ENCODE measurements around the gene NBPF1. TPM values are rescaled to one million over a fixed set of nuclear protein-coding genes. Genes with fewer than 3 reads are reported as not detected.
"Not testable (repeated sequence)": the region's sequence is repeated elsewhere in the genome, so short reads cannot be mapped to it uniquely, and the experiment has no call there.

NBPF1 gene
- total and polyA plus RNA-seq, 2 experiments from 2014 or later, result 18.6 to 21.2 TPM

GRCh38 chr1:16621300-16621658, 7.9 kb upstream of the NBPF1 start:
- TF ChIP-seq EZH2phosphoT487 (IDR thresholded peaks at IDR 0.05; ENCODE audit: insufficient read depth, low read depth), result no peak
- H3K36me3 ChIP-seq (ENCODE audit: low read depth), result no peaks in the 10 kb centered on the region; the same call in 1 of the 2 replicates
- H3K9me2 ChIP-seq (ENCODE audit: insufficient read depth), result no peaks in the 10 kb centered on the region
- DNase-seq, result no peak
- H4K20me1 ChIP-seq (ENCODE audit: insufficient read depth), result no peaks in the 10 kb centered on the region
- no peaks in the 10 kb centered on the region for H3K79me2 ChIP-seq (ENCODE audit: insufficient read depth)
- H3K9me3 ChIP-seq (ENCODE audit: low read depth), result no peaks in the 10 kb centered on the region
- peaks cover 6% of the 10 kb centered on the region for H3K4me1 ChIP-seq (ENCODE audit: insufficient read depth)
- no peak overlapping the region for H3K4me2 ChIP-seq (ENCODE audit: unreplicated experiment)
- no peak overlapping the region for H2AFZ ChIP-seq
- no peaks in the 10 kb centered on the region for H3K27me3 ChIP-seq (replicated peaks; ENCODE audit: insufficient read depth)
- 95 to 100% methylated on average over 2 of the region's 2 CpGs for WGBS, 2 experiments (ENCODE audit: low coverage in 1 of 2, low lambda C conversion rate in 2 of 2, missing lambda C conversion rate in 2 of 2)
- peaks cover 9% of the 10 kb centered on the region for H3F3A ChIP-seq (ENCODE audit: insufficient read depth)
- no peak overlapping the region for H3K9ac ChIP-seq
- in situ Hi-C loops (cut with MboI), result no loop called here
- H3K4me3 ChIP-seq, result no peak overlapping the region
- no peak overlapping the region for H3K27ac ChIP-seq

DNA sequence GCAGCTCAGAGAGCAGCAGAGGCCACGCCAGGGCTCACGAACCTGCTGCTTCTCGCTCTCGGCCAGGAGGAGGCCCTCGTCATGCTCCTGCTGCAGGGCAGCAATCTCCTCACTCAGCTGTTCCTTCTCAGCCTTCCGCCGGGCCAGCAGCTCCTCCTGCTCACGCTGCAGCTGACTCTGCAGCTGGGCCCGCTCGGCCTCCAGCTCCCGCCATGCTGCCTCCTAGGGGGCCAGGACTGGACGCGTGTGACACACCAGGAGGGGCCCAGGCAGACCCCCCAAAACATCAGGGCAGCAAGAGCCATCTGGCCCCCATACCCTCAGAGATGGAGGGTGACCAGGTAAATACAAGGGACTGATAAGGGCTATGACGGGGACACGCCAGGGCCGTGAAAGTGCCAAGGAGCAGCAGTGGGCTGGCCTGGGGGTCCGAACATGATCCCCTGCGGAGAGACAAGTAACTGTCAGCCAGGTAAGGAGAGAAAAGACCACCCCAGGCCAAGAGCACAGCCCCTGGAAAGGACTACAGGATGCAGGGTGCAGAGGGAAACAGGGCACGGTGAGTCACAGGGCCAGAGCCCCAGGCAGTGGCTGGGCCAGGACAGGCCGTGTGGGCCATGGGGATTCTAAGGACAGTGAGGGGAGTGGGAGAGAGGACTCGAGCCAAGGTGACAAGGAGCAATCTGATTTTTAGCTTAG, 6.6 kb upstream of the NBPF1 start:
- H3K9me3 ChIP-seq (ENCODE audit: low read depth); H3K79me2 ChIP-seq (ENCODE audit: insufficient read depth); H3K4me2 ChIP-seq (ENCODE audit: unreplicated experiment); in situ Hi-C loops (cut with MboI); H3F3A ChIP-seq (ENCODE audit: insufficient read depth); DNase-seq; H3K9ac ChIP-seq; H3K9me2 ChIP-seq (ENCODE audit: insufficient read depth); H3K27ac ChIP-seq; H3K4me3 ChIP-seq; H3K4me1 ChIP-seq (ENCODE audit: insufficient read depth); H3K36me3 ChIP-seq (ENCODE audit: low read depth); H4K20me1 ChIP-seq (ENCODE audit: insufficient read depth); H3K27me3 ChIP-seq (replicated peaks; ENCODE audit: insufficient read depth); H2AFZ ChIP-seq: not testable (repeated sequence)
- 84 to 85% methylated on average over 21 of the region's 21 CpGs for WGBS, 2 experiments (ENCODE audit: low coverage in 1 of 2, low lambda C conversion rate in 2 of 2, missing lambda C conversion rate in 2 of 2)

- TF ChIP-seq EZH2phosphoT487 (IDR thresholded peaks at IDR 0.05; ENCODE audit: insufficient read depth, low read depth), result no peak
- no peak for TF ChIP-seq EZH2 (IDR thresholded peaks at IDR 0.05; ENCODE audit: insufficient read depth, poor library complexity, severe bottlenecking)
- Histone ChIP-seq H3K36me3 (ENCODE audit: low read depth) (no peaks in the 10 kb centered on the region; the same call in 1 of the 2 replicates), H3K27ac (no peak overlapping the region), H3K9ac (no peak overlapping the region), H3K4me1 (ENCODE audit: insufficient read depth) (peaks cover 9% of the 10 kb centered on the region), H3K4me2 (ENCODE audit: unreplicated experiment) (no peak overlapping the region), H3K79me2 (ENCODE audit: insufficient read depth) (no peaks in the 10 kb centered on the region), H3K27me3 (replicated peaks; ENCODE audit: insufficient read depth) (no peaks in the 10 kb centered on the region), H3K9me2 (ENCODE audit: insufficient read depth) (no peaks in the 10 kb centered on the region), H3F3A (ENCODE audit: insufficient read depth) (peaks cover 9% of the 10 kb centered on the region), H4K20me1 (ENCODE audit: insufficient read depth) (no peaks in the 10 kb centered on the region), H3K4me3 (no peak overlapping the region), H3K9me3 (ENCODE audit: low read depth) (no peaks in the 10 kb centered on the region), H2AFZ (no peak overlapping the region)
- 83 to 86% methylated on average over 15 of the region's 15 CpGs for WGBS, 2 experiments (ENCODE audit: low coverage in 1 of 2, low lambda C conversion rate in 2 of 2, missing lambda C conversion rate in 2 of 2)
- in situ Hi-C loops (cut with MboI), result no loop called here
- DNase-seq, result no peak
Observed at GRCh38 chr1:16618719-16619118, 5.4 kb upstream of the NBPF1 start.

DNA sequence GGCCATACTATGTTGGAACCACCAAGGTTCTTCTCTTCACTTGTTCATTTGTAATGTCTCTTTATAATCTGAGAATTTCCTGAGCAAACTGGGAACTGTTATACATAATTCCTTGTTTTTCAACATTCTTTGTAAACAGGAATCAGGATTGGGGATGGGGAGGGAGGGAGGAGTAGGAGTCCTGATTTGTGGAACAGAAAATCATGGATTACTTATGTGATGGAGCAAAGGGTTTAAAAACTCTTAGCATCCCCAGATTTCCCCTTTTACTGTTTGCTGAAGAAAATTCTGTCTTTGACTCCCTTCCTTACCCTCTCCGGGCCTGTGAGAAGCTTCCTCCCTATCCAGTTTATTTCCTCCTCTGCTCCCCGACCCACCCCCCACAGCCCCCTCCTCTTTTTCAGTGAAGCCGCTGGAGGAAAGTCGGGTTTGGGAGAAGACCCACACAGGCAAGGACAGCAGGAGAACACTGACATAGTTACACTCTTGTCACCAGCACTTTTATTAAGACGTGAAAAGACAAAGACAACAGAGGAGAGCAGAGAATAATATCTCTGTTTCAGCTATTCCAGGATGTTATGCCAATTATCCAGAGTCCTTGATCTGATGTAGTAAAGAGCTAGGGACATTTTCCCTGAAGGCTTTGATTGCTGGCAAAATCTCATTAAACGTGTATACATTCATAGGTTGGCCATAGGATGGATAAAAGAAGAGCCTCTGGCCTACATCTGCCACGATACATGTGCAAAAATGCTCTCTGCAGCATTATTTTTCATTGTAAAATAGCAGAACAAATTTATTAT, 4.6 kb upstream of the NBPF1 start:
- Histone ChIP-seq H3K4me1 (ENCODE audit: insufficient read depth) (peaks cover 7% of the 10 kb centered on the region), H3K4me3 (no peak overlapping the region), H3K9ac (no peak overlapping the region), H2AFZ (no peak overlapping the region), H4K20me1 (ENCODE audit: insufficient read depth) (no peaks in the 10 kb centered on the region), H3K36me3 (ENCODE audit: low read depth) (no peaks in the 10 kb centered on the region; the same call in 1 of the 2 replicates), H3K9me2 (ENCODE audit: insufficient read depth) (no peaks in the 10 kb centered on the region), H3K9me3 (ENCODE audit: low read depth) (no peaks in the 10 kb centered on the region), H3K27ac (no peak overlapping the region), H3F3A (ENCODE audit: insufficient read depth) (peaks cover 6% of the 10 kb centered on the region), H3K4me2 (ENCODE audit: unreplicated experiment) (no peak overlapping the region), H3K79me2 (ENCODE audit: insufficient read depth) (no peaks in the 10 kb centered on the region), H3K27me3 (replicated peaks; ENCODE audit: insufficient read depth) (no peaks in the 10 kb centered on the region)
- TF ChIP-seq EZH2 (IDR thresholded peaks at IDR 0.05; ENCODE audit: insufficient read depth, poor library complexity, severe bottlenecking) (no peak), EZH2phosphoT487 (IDR thresholded peaks at IDR 0.05; ENCODE audit: insufficient read depth, low read depth) (no peak)
- DNase-seq, result no peak
- WGBS, 2 experiments (ENCODE audit: low coverage in 1 of 2, low lambda C conversion rate in 2 of 2, missing lambda C conversion rate in 2 of 2), result 60 to 68% methylated on average over 7 of the region's 7 CpGs
- in situ Hi-C loops (cut with MboI), result no loop called here
